Stimulated activated naive CD8-positive, alpha-beta T cell treated with anti-CD3 and anti-CD28 coated beads, Interleukin-15, amount 100 ng/mL, for 72 hours (primary cell): ENCODE data around the gene KLF13.

ENCODE experiments used
- ATAC-seq: fragments of 150-1000 bp; cut with Tn5 transposase; 2 replicates; pipeline ENCODE4 v1.10.0; 2021; ENCODE audit warnings: mild to moderate bottlenecking, moderate library complexity
- DNase-seq, 2 donors: peaks; one replicate each; pipeline ENCODE4 v3.0.0; 2021 to 2022
- H3K27ac Mint-ChIP-seq, 2 donors: one replicate each; pipeline ENCODE4 v1.8.0; 2022; ENCODE audit warnings: mild to moderate bottlenecking in 2 of 2, mixed read lengths in 2 of 2, moderate library complexity in 2 of 2
- H3K27me3 Mint-ChIP-seq: one replicate; pipeline ENCODE4 v1.8.0; 2022; ENCODE audit warnings: mixed read lengths
- H3K4me1 Mint-ChIP-seq: one replicate; pipeline ENCODE4 v1.8.0; 2022; ENCODE audit warnings: mild to moderate bottlenecking, mixed read lengths
- H3K4me3 Mint-ChIP-seq, 2 donors: one replicate each; pipeline ENCODE4 v1.8.0; 2022; ENCODE audit warnings: mild to moderate bottlenecking in 2 of 2, mixed read lengths in 2 of 2, moderate library complexity in 1 of 2
- H3K9me3 Mint-ChIP-seq, 2 donors: one replicate each; pipeline ENCODE4 v1.8.0; 2022; ENCODE audit warnings: mixed read lengths in 2 of 2

KLF13 gene

GRCh38 chr15:31342381-31342780, 15.7 kb downstream of the KLF13 start:
- no peak for DNase-seq
- Mint-ChIP-seq H3K9me3 (no peaks in the 10 kb centered on the region), H3K4me3 (peak overlapping the region; percentile 77 to 96), H3K4me1 (peaks cover 99% of the 10 kb centered on the region), H3K27me3 (no peaks in the 10 kb centered on the region), H3K27ac (peak overlapping the region in 1 of 2 donors; percentile 79)
- no peak for ATAC-seq

DNA sequence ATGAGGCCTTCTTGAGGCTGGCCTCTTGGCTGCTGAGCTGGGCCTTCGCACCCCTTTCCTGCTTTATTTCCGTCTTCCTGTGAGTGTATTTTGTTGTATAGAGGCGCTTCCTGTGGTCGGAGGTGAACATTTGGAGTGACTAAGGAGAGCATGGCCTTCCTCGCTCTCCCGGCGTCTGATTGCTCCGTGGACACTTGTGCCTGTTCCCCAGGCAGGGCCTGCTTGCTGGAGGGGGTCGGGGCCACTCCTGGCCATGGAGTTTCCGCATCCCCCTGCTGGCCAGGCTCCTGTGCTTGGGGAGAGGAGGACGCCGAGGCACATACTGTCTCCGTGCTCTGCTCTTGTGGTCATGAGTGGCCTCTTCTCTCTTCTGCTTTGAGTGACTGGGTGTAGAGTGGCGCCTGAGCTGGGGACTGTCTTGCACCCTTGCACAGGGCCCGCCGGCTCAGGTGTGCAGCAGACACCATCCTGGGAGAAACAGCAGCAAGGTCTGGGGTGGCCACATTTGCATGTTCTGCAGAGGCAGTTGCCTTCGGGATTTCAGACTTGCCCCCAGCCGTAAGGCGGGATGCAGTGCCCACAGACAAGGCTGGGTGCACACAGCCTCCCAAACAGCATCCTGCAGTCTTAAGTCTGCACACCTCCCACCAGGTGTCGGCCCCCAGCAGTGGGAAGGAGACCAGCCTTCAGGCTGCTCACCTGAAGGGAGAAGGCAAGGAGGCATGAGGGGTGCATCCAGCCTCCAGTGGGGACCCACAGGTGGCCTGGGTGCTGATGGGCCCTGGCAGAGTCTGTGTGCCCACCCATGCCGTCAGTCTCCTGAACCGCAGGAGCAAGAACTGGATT, 16.4 kb downstream of the KLF13 start:
- peaks cover 99% of the 10 kb centered on the region for H3K4me1 Mint-ChIP-seq
- ATAC-seq (no peak), DNase-seq (peak in 1 of 2 donors; percentile 26)
- H3K27me3 Mint-ChIP-seq, result no peaks in the 10 kb centered on the region
- H3K4me3 Mint-ChIP-seq, result peak overlapping the region; percentile 95 to 96
- no peaks in the 10 kb centered on the region for H3K9me3 Mint-ChIP-seq
- H3K27ac Mint-ChIP-seq, result peak overlapping the region in 1 of 2 donors; percentile 79

GRCh38 chr15:31343831-31344230, 17.2 kb downstream of the KLF13 start:
- H3K4me1 Mint-ChIP-seq, result peaks cover 99% of the 10 kb centered on the region
- no peak for DNase-seq
- H3K27ac Mint-ChIP-seq, result no peak overlapping the region
- peak overlapping the region; percentile 95 to 96 for H3K4me3 Mint-ChIP-seq
- no peak for ATAC-seq
- no peaks in the 10 kb centered on the region for H3K27me3 Mint-ChIP-seq
- H3K9me3 Mint-ChIP-seq, result no peaks in the 10 kb centered on the region

DNA sequence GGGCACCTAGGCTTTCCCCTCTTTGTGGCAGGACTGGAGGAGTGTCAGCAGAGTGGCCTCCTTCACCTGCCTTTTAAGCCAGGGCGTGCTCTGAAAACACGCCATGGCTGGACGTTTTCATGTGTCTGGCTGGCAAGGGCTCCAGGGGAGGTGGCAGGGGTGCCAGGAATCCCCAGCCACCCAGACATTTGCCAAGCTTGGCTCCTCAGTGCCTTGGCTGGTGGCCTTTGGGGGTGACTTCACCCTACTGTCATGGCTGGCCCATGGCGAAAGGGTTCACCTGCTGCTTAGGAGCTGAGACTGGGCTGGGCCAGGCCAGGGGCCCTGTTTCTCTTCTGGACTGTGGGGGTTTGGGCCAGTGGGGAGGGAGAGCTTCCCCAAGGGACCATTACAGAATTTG, 17.6 kb downstream of the KLF13 start:
- H3K27me3 Mint-ChIP-seq, result no peaks in the 10 kb centered on the region
- ATAC-seq (no peak), DNase-seq (no peak)
- peak overlapping the region; percentile 61 to 94 for H3K27ac Mint-ChIP-seq
- H3K4me3 Mint-ChIP-seq, result peak overlapping the region; percentile 95 to 96
- H3K4me1 Mint-ChIP-seq, result peaks cover 99% of the 10 kb centered on the region
- H3K9me3 Mint-ChIP-seq, result no peaks in the 10 kb centered on the region

GRCh38 chr15:31344823-31345605, 18.4 kb downstream of the KLF13 start:
- H3K4me3 Mint-ChIP-seq, result peak overlapping the region; percentile 95 to 96
- no peaks in the 10 kb centered on the region for H3K9me3 Mint-ChIP-seq
- H3K4me1 Mint-ChIP-seq, result peaks cover 99% of the 10 kb centered on the region
- no peaks in the 10 kb centered on the region for H3K27me3 Mint-ChIP-seq
- peak overlapping the region; percentile 93 to 94 for H3K27ac Mint-ChIP-seq
- DNase-seq (no peak), ATAC-seq (peak; percentile 39)

- Mint-ChIP-seq H3K4me3 (peak overlapping the region; percentile 95 to 96), H3K27ac (peak overlapping the region; percentile 93 to 95), H3K4me1 (peaks cover 99% of the 10 kb centered on the region), H3K9me3 (no peaks in the 10 kb centered on the region), H3K27me3 (no peaks in the 10 kb centered on the region)
- ATAC-seq, result peak; percentile 34
- DNase-seq, result peak in 1 of 2 donors; percentile 62
These were observed 19.2 kb downstream of the KLF13 start for GRCh38 chr15:31345606-31346366.

- H3K9me3 Mint-ChIP-seq, result no peaks in the 10 kb centered on the region
- ATAC-seq, result peak; percentile 36
- peaks cover 99% of the 10 kb centered on the region for H3K4me1 Mint-ChIP-seq
- peak overlapping the region; percentile 95 to 96 for H3K4me3 Mint-ChIP-seq
- peak overlapping the region; percentile 93 to 95 for H3K27ac Mint-ChIP-seq
- H3K27me3 Mint-ChIP-seq, result no peaks in the 10 kb centered on the region
- DNase-seq, result peak; percentile 62 to 69
These were observed 19.9 kb downstream of the KLF13 start for GRCh38 chr15:31346367-31347066.

DNA sequence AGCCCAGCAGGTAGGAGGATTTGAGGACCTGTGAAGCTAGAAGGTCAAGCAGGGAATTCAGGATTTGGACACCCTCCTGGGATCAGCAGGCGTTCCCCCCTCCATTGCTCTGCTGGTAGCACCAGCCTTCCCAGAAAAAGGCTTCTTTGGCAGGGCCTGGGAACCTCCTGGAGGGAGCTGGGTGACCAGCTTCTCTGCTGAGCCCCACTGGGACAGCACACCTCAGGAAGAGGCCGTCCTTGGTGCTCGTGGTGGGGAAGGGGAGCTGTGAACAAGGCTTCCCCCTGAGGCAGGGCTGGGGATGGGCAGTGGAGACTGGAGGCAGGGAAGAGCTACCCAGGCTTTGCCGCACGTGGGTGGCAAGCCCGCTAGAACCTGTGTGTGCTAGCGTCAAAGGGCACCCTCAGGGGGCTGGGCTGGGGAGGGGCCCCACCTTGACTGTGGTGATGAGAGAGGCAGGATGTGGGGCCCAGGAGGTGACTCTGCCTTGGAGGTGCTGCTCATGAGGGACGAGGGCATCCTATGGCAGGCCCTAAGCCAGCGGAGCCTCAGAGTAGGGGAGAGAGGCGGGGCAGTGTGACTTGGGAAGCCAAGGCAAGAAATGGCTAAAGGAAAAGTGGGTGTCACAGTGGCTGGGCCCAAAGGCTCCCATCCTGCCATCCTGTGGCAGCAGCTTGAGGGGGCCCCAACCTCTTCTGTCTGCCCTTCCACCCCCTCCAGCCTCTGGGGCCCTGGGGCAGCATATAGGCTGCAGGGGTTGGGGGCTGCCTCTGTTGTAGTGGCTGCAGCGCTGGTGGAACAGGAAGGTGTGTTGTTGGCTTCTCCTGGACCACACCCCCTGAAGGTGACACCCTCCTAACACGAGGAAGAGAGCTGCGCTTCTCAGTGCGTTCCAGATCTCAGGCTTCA, 20.7 kb downstream of the KLF13 start:
- peaks cover 99% of the 10 kb centered on the region for H3K4me1 Mint-ChIP-seq
- H3K27me3 Mint-ChIP-seq, result no peaks in the 10 kb centered on the region
- DNase-seq (peak; percentile 82 to 92), ATAC-seq (peak; percentile 88)
- peak overlapping the region; percentile 95 to 96 for H3K4me3 Mint-ChIP-seq
- peak overlapping the region; percentile 93 to 95 for H3K27ac Mint-ChIP-seq
- H3K9me3 Mint-ChIP-seq, result no peaks in the 10 kb centered on the region

GRCh38 chr15:31347981-31348803, 21.6 kb downstream of the KLF13 start:
- H3K4me1 Mint-ChIP-seq, result peaks cover 99% of the 10 kb centered on the region
- H3K9me3 Mint-ChIP-seq, result no peaks in the 10 kb centered on the region
- peak overlapping the region; percentile 49 to 63 for H3K27ac Mint-ChIP-seq
- DNase-seq (no peak), ATAC-seq (no peak)
- H3K27me3 Mint-ChIP-seq, result no peaks in the 10 kb centered on the region
- peak overlapping the region; percentile 95 to 96 for H3K4me3 Mint-ChIP-seq

- Mint-ChIP-seq H3K4me3 (peak overlapping the region; percentile 43 to 96), H3K27me3 (no peaks in the 10 kb centered on the region), H3K4me1 (peaks cover 99% of the 10 kb centered on the region), H3K9me3 (no peaks in the 10 kb centered on the region), H3K27ac (peak overlapping the region in 1 of 2 donors; percentile 86)
- DNase-seq (no peak), ATAC-seq (no peak)
These were observed 22.9 kb downstream of the KLF13 start for GRCh38 chr15:31349233-31350141.

- Mint-ChIP-seq H3K4me1 (peaks cover 100% of the 10 kb centered on the region), H3K27me3 (no peaks in the 10 kb centered on the region), H3K9me3 (peaks cover 0 to 11% of the 10 kb centered on the region in 2 donors), H3K27ac (peak overlapping the region in 1 of 2 donors; percentile 83), H3K4me3 (peak overlapping the region; percentile 72 to 96)
- ATAC-seq (no peak), DNase-seq (no peak)
These were observed 24.1 kb downstream of the KLF13 start for GRCh38 chr15:31350771-31351170.

DNA sequence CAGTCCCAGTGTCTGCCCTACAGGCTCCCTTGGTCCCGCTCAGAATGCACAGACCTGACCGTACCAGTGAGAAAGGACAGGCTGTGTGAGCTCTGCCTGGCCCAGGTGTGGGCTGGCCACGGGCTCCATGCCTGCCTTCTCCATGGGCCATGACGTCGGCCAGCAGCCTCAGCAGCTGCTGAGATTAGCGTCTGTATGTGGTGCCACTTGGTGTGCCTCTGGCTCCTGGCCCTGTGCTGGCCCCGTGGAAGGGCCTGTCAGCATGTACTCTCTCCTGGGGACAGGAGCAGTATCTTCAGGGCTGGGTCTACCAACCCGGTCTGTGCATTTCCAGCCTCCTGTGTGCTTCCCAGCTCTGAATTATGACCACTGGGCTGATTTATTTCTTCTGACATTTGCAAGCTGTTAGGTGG, 25.7 kb downstream of the KLF13 start:
- peak; percentile 5 for ATAC-seq
- H3K4me1 Mint-ChIP-seq, result peaks cover 100% of the 10 kb centered on the region
- peaks cover 0 to 11% of the 10 kb centered on the region in 2 donors for H3K9me3 Mint-ChIP-seq
- DNase-seq, result peak in 1 of 2 donors; percentile 21
- H3K27ac Mint-ChIP-seq, result peak overlapping the region; percentile 63 to 74
- H3K4me3 Mint-ChIP-seq, result peak overlapping the region; percentile 77 to 96
- H3K27me3 Mint-ChIP-seq, result no peaks in the 10 kb centered on the region
